DOHH2 (cell line): ENCODE results near the gene NES.

Experiments used
- H3F3A ChIP-seq: fragments of 200-600 bp; sonication (generic), shearing (Covaris generic); 2 replicates; pipeline ENCODE4 v1.6.0; 2016; ENCODE audit warnings: antibody characterized with exemption, mild to moderate bottlenecking; ENCODE audit not compliant: control insufficient read depth, insufficient read depth
- H3K27ac ChIP-seq: fragments of 200-600 bp; sonication (generic); 2 replicates; pipeline ENCODE4 v1.5.1; 2014; ENCODE audit warnings: low read depth, mild to moderate bottlenecking, low read length, moderate library complexity
- H3K27me3 ChIP-seq: fragments of 200-600 bp; sonication (generic); 2 replicates; pipeline ENCODE4 v1.6.1; 2014; ENCODE audit warnings: mild to moderate bottlenecking, low read length, mixed read lengths; ENCODE audit not compliant: control insufficient read depth
- H3K36me3 ChIP-seq: fragments of 200-600 bp; sonication (generic); 2 replicates; pipeline ENCODE4 v1.6.1; 2014; ENCODE audit warnings: mild to moderate bottlenecking, low read length, moderate library complexity, mixed read lengths; ENCODE audit not compliant: control insufficient read depth
- H3K4me1 ChIP-seq: fragments of 200-600 bp; sonication (generic); 2 replicates; pipeline ENCODE4 v1.6.1; 2014; ENCODE audit warnings: mild to moderate bottlenecking, low read length, mixed read lengths; ENCODE audit not compliant: control insufficient read depth
- H3K4me2 ChIP-seq: fragments of 200-600 bp; sonication (generic); 2 replicates; pipeline ENCODE4 v1.6.0; 2014; ENCODE audit warnings: mild to moderate bottlenecking, low read length, moderate library complexity
- H3K4me3 ChIP-seq: fragments of 200-600 bp; sonication (generic); 2 replicates; pipeline ENCODE4 v1.5.1; 2014; ENCODE audit warnings: mild to moderate bottlenecking, low read length, mixed read lengths
- H3K79me2 ChIP-seq: fragments of 200-600 bp; sonication (generic); 2 replicates; pipeline ENCODE4 v1.6.1; 2014; ENCODE audit warnings: mild to moderate bottlenecking, low read length, mixed read lengths; ENCODE audit not compliant: control insufficient read depth
- H3K9me2 ChIP-seq: fragments of 200-600 bp; sonication (generic); replicated peaks from 2 replicates; pipeline ENCODE4 v1.6.1; 2014; ENCODE audit warnings: mild to moderate bottlenecking, low read length, mixed read lengths; ENCODE audit not compliant: control insufficient read depth
- H3K9me3 ChIP-seq: fragments of 200-600 bp; sonication (generic); 2 replicates; pipeline ENCODE4 v1.6.1; 2014; ENCODE audit warnings: antibody characterized with exemption, low read length, mixed read lengths; ENCODE audit not compliant: control insufficient read depth, insufficient read depth
- H4K20me1 ChIP-seq: fragments of 200-600 bp; sonication (generic); 2 replicates; pipeline ENCODE4 v1.6.0; 2014; ENCODE audit warnings: low read depth, mild to moderate bottlenecking, antibody characterized with exemption, low read length, moderate library complexity; ENCODE audit not compliant: control insufficient read depth, insufficient read depth
- CTCF ChIP-seq: fragments of 200-600 bp; sonication (generic); IDR thresholded peaks from one replicate; pipeline ENCODE4 v1.5.1; 2014; ENCODE audit warnings: antibody characterized with exemption, mild to moderate bottlenecking, low read depth, low read length; ENCODE audit not compliant: poor library complexity, severe bottlenecking
- EZH2phosphoT487 ChIP-seq: fragments of 200-600 bp; sonication (generic); IDR thresholded peaks from 2 replicates; pipeline ENCODE4 v1.6.1; 2017; ENCODE audit warnings: borderline replicate concordance, mild to moderate bottlenecking, antibody characterized with exemption, low read length, moderate library complexity, mixed read lengths

NES gene

GRCh38 chr1:156700736-156701531, 23.7 kb upstream of the NES start:
- no peaks in the 10 kb centered on the region for H4K20me1 ChIP-seq
- H3K79me2 ChIP-seq = no peaks in the 10 kb centered on the region
- H3K4me3 ChIP-seq = no peak overlapping the region
- H3K27me3 ChIP-seq = peaks cover 47% of the 10 kb centered on the region
- no peak overlapping the region for H3K27ac ChIP-seq
- peaks cover 8% of the 10 kb centered on the region for H3K4me1 ChIP-seq
- H3K9me2 ChIP-seq = no peaks in the 10 kb centered on the region
- H3F3A ChIP-seq = no peaks in the 10 kb centered on the region
- TF ChIP-seq EZH2phosphoT487 (no peak), CTCF (no peak)
- no peaks in the 10 kb centered on the region for H3K9me3 ChIP-seq
- H3K36me3 ChIP-seq = no peaks in the 10 kb centered on the region
- H3K4me2 ChIP-seq = no peak overlapping the region

GRCh38 chr1:156698995-156699394, 21.8 kb upstream of the NES start:
- Histone ChIP-seq H3K4me1 (no peaks in the 10 kb centered on the region), H3K27me3 (peaks cover 30% of the 10 kb centered on the region), H3K4me2 (no peak overlapping the region)

GRCh38 chr1:156697481-156697880, 20.3 kb upstream of the NES start:
- H3K36me3 ChIP-seq = no peaks in the 10 kb centered on the region
- no peak overlapping the region for H3K27ac ChIP-seq
- no peak overlapping the region for H3K4me3 ChIP-seq
- no peaks in the 10 kb centered on the region for H3F3A ChIP-seq
- TF ChIP-seq EZH2phosphoT487 = no peak
- no peak for TF ChIP-seq CTCF
- peaks cover 12% of the 10 kb centered on the region for H3K4me1 ChIP-seq
- no peaks in the 10 kb centered on the region for H3K9me3 ChIP-seq
- H3K79me2 ChIP-seq = no peaks in the 10 kb centered on the region
- H3K27me3 ChIP-seq = peaks cover 35% of the 10 kb centered on the region
- no peaks in the 10 kb centered on the region for H3K9me2 ChIP-seq
- no peaks in the 10 kb centered on the region for H4K20me1 ChIP-seq
- H3K4me2 ChIP-seq = no peak overlapping the region

More at GRCh38 chr1:156698995-156699394, 21.8 kb upstream of the NES start:
- Histone ChIP-seq H3F3A (no peaks in the 10 kb centered on the region), H3K27ac (no peak overlapping the region), H3K9me3 (no peaks in the 10 kb centered on the region), H3K79me2 (no peaks in the 10 kb centered on the region), H3K36me3 (no peaks in the 10 kb centered on the region), H3K4me3 (no peak overlapping the region), H3K9me2 (no peaks in the 10 kb centered on the region), H4K20me1 (no peaks in the 10 kb centered on the region)
- no peak for TF ChIP-seq CTCF
- no peak for TF ChIP-seq EZH2phosphoT487
